ENCODE data around the gene LGALS9.
"Not testable (repeated sequence)": the region's sequence is repeated elsewhere in the genome, so short reads cannot be mapped to it uniquely, and the experiment has no call there.

The LGALS9 gene

GRCh38 chr17:27655525-27656111 is 24.6 kb downstream of the LGALS9 start:
- FAIRE-seq, result not testable (repeated sequence)

- not testable (repeated sequence) for FAIRE-seq
These were observed 25.6 kb downstream of the LGALS9 start for GRCh38 chr17:27656620-27657019.

GRCh38 chr17:27657620-27658019 is 26.6 kb downstream of the LGALS9 start:
- FAIRE-seq, result no peak

GRCh38 chr17:27659683-27660082 is 28.7 kb downstream of the LGALS9 start:
- FAIRE-seq, result no peak

GRCh38 chr17:27660436-27660835 is 29.4 kb downstream of the LGALS9 start:
- FAIRE-seq, result no peak

GRCh38 chr17:27663936-27664605 is 33.1 kb downstream of the LGALS9 start:
- no peak for FAIRE-seq

GRCh38 chr17:27664606-27664965 is 33.6 kb downstream of the LGALS9 start:
- no peak for FAIRE-seq

GRCh38 chr17:27665549-27665948 is 34.6 kb downstream of the LGALS9 start:
- FAIRE-seq, result no peak

GRCh38 chr17:27666270-27666669 is 35.3 kb downstream of the LGALS9 start:
- FAIRE-seq, result not testable (repeated sequence)

GRCh38 chr17:27666831-27667560 is 36.0 kb downstream of the LGALS9 start:
- FAIRE-seq, result no peak

- FAIRE-seq, result no peak
These were observed 36.9 kb downstream of the LGALS9 start for GRCh38 chr17:27667656-27668487.

GRCh38 chr17:27668488-27668823 is 37.5 kb downstream of the LGALS9 start:
- FAIRE-seq, result no peak

GRCh38 chr17:27669136-27669535 is 38.1 kb downstream of the LGALS9 start:
- no peak for FAIRE-seq

GRCh38 chr17:27669850-27670249 is 38.9 kb downstream of the LGALS9 start:
- FAIRE-seq, result no peak

GRCh38 chr17:27670791-27671590 is 40.0 kb downstream of the LGALS9 start:
- no peak for FAIRE-seq

GRCh38 chr17:27671591-27671910 is 40.6 kb downstream of the LGALS9 start:
- FAIRE-seq, result no peak

- FAIRE-seq, result not testable (repeated sequence)
These were observed 41.0 kb downstream of the LGALS9 start for GRCh38 chr17:27671977-27672480.

- no peak for FAIRE-seq
These were observed 43.3 kb downstream of the LGALS9 start for GRCh38 chr17:27674335-27674734.

GRCh38 chr17:27677191-27677590 is 46.2 kb downstream of the LGALS9 start:
- no peak for FAIRE-seq

- not testable (repeated sequence) for FAIRE-seq
These were observed 55.3 kb downstream of the LGALS9 start for GRCh38 chr17:27686322-27686721.

- FAIRE-seq, result no peak
These were observed 59.9 kb downstream of the LGALS9 start for GRCh38 chr17:27690882-27691281.

- FAIRE-seq, result not testable (repeated sequence)
These were observed 64.3 kb downstream of the LGALS9 start for GRCh38 chr17:27695254-27695814.
